ENCODE results near the gene CFAP300.

DNA sequence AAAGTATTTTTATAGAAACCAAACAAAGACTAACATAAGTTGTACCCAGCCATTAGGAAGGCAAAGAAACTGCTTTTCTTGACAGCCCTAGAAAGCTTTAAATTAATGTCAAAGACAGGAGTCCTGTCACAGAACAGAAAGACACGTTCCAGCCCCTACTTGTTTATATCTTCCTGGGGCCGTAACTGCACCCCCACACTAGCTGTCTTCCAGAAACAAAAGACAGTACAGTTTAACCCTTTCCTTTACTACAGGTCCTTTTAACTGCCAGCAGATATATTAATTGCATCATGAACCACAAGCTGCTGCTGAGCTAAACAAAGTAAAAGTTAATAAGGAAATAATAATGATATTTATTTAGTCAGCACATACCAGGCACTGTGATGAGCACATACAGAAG, 20.3 kb upstream of the CFAP300 start:
- TF ChIP-seq, protein P1, sequence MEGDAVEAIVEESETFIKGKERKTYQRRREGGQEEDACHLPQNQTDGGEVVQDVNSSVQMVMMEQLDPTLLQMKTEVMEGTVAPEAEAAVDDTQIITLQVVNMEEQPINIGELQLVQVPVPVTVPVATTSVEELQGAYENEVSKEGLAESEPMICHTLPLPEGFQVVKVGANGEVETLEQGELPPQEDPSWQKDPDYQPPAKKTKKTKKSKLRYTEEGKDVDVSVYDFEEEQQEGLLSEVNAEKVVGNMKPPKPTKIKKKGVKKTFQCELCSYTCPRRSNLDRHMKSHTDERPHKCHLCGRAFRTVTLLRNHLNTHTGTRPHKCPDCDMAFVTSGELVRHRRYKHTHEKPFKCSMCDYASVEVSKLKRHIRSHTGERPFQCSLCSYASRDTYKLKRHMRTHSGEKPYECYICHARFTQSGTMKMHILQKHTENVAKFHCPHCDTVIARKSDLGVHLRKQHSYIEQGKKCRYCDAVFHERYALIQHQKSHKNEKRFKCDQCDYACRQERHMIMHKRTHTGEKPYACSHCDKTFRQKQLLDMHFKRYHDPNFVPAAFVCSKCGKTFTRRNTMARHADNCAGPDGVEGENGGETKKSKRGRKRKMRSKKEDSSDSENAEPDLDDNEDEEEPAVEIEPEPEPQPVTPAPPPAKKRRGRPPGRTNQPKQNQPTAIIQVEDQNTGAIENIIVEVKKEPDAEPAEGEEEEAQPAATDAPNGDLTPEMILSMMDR (IDR thresholded peaks at IDR 0.05) = no peak
- TF ChIP-seq POLR2A (IDR thresholded peaks at IDR 0.05) = no peak

Data from esophagus squamous epithelium (tissue), 4 donors.